Colonic mucosa (tissue), 4 donors: ENCODE results near the gene ALG2. TPM values are rescaled to one million over a fixed set of nuclear protein-coding genes. Genes with fewer than 3 reads are reported as not detected.

Experiments used
- DNase-seq: peaks from one replicate; pipeline ENCODE4 v3.0.0-alpha.2; 2020
- H3K27ac ChIP-seq: fragments of 200-600 bp; one replicate; pipeline ENCODE4 v1.8.0; 2021
- H3K27me3 ChIP-seq: fragments of 200-600 bp; one replicate; pipeline ENCODE4 v1.8.0; 2021
- H3K36me3 ChIP-seq: fragments of 200-600 bp; one replicate; pipeline ENCODE4 v1.8.0; 2021
- H3K4me1 ChIP-seq: fragments of 200-600 bp; one replicate; pipeline ENCODE4 v1.8.0; 2021; ENCODE audit warnings: mild to moderate bottlenecking
- H3K4me3 ChIP-seq: fragments of 200-600 bp; one replicate; pipeline ENCODE4 v1.8.0; 2021
- H3K9ac ChIP-seq, 2 donors: one replicate each; pipeline ENCODE4 v1.7.0; 2013; ENCODE audit warnings: control low read depth in 2 of 2, low read depth in 2 of 2, low read length in 2 of 2
- H3K9me3 ChIP-seq: fragments of 200-600 bp; one replicate; pipeline ENCODE4 v1.8.0; 2021
- CTCF ChIP-seq: fragments of 200-600 bp; IDR thresholded peaks from one replicate; pipeline ENCODE4 v1.8.0; 2022; ENCODE audit warnings: antibody characterized with exemption, mild to moderate bottlenecking
- intact Hi-C: fragments of 100-400 bp; cut with DNase I; formaldehyde crosslinking; loops from one replicate; pipeline ENCODE4 v1.14.1; 2022
- total RNA-seq, 2 donors: library from RNA; stranded (reverse); fragmentation: NEBNext Ultra II Directional in 1 of 2; extraction: Animal tissue kit (Norgen Biotek cat#: 25700) in 1 of 2; gene quantifications; one replicate each; pipeline ENCODE4 v1.2.1, GENCODE V29; 2021
- donor health status: healthy.
- donor health status: DM: no; HTN: no; CAD: no.
- donor health status: DM: no; HTN: no; CAD: no.

The ALG2 gene
- total RNA-seq, 2 donors from 2014 or later: 33.7 to 43.3 TPM

- no peak for TF ChIP-seq CTCF
- intact Hi-C loops: loop anchor here (10.0 kb wide), 1 partner anchor 1410 kb away; no protein-coding TSS in a partner anchor
- H3K36me3 ChIP-seq: no peaks in the 10 kb centered on the region
These were observed 36.5 kb downstream of the ALG2 start for GRCh38 chr9:99185348-99185632.

GRCh38 chr9:99184475-99185347, 37.0 kb downstream of the ALG2 start:
- peak; percentile 95 for TF ChIP-seq CTCF
- H3K27ac ChIP-seq: no peak overlapping the region
- peak overlapping the region; percentile 33 for H3K4me3 ChIP-seq
- H3K27me3 ChIP-seq: no peaks in the 10 kb centered on the region
- no peaks in the 10 kb centered on the region for H3K36me3 ChIP-seq
- intact Hi-C loops: loop anchor here (10.0 kb wide), 1 partner anchor 1410 kb away; no protein-coding TSS in a partner anchor
- peak overlapping the region; percentile 32 to 45 for H3K9ac ChIP-seq
- H3K4me1 ChIP-seq: peaks cover 4% of the 10 kb centered on the region
- peak; percentile 86 for DNase-seq
- H3K9me3 ChIP-seq: no peaks in the 10 kb centered on the region

More at GRCh38 chr9:99185348-99185632, 36.5 kb downstream of the ALG2 start:
- no peak overlapping the region for H3K27ac ChIP-seq
- no peak for DNase-seq
- H3K27me3 ChIP-seq: no peaks in the 10 kb centered on the region
- peaks cover 4% of the 10 kb centered on the region for H3K4me1 ChIP-seq
- peak overlapping the region; percentile 32 to 45 for H3K9ac ChIP-seq
- no peaks in the 10 kb centered on the region for H3K9me3 ChIP-seq
- H3K4me3 ChIP-seq: no peak overlapping the region

- no peak overlapping the region for H3K27ac ChIP-seq
- intact Hi-C loops: loop anchor here (10.0 kb wide), 1 partner anchor 1411 kb away; no protein-coding TSS in a partner anchor
- H3K9ac ChIP-seq: no peak overlapping the region
These were observed 37.6 kb downstream of the ALG2 start for GRCh38 chr9:99184110-99184474.

GRCh38 chr9:99183616-99184015, 38.1 kb downstream of the ALG2 start:
- H3K27ac ChIP-seq: no peak overlapping the region
- no peak for TF ChIP-seq CTCF
- H3K9me3 ChIP-seq: no peaks in the 10 kb centered on the region
- no peak for DNase-seq
- H3K27me3 ChIP-seq: no peaks in the 10 kb centered on the region
- intact Hi-C loops: loop anchor here (10.0 kb wide), 1 partner anchor 1411 kb away; no protein-coding TSS in a partner anchor
- H3K4me1 ChIP-seq: peaks cover 4% of the 10 kb centered on the region
- no peak overlapping the region for H3K4me3 ChIP-seq
- H3K36me3 ChIP-seq: no peaks in the 10 kb centered on the region
- no peak overlapping the region for H3K9ac ChIP-seq

More at GRCh38 chr9:99184110-99184474, 37.6 kb downstream of the ALG2 start:
- no peaks in the 10 kb centered on the region for H3K9me3 ChIP-seq
- no peak overlapping the region for H3K4me3 ChIP-seq
- H3K36me3 ChIP-seq: no peaks in the 10 kb centered on the region
- TF ChIP-seq CTCF: no peak
- H3K27me3 ChIP-seq: no peaks in the 10 kb centered on the region
- H3K4me1 ChIP-seq: peaks cover 4% of the 10 kb centered on the region
- DNase-seq: no peak

- no peak for TF ChIP-seq CTCF
- no peak for DNase-seq
- no peak overlapping the region for H3K4me3 ChIP-seq
These were observed 39.4 kb downstream of the ALG2 start for GRCh38 chr9:99182356-99182755.

More at GRCh38 chr9:99182356-99182755, 39.4 kb downstream of the ALG2 start:
- Histone ChIP-seq H3K27me3 (no peaks in the 10 kb centered on the region), H3K9ac (no peak overlapping the region), H3K27ac (no peak overlapping the region), H3K9me3 (no peaks in the 10 kb centered on the region), H3K36me3 (no peaks in the 10 kb centered on the region), H3K4me1 (peaks cover 4% of the 10 kb centered on the region)
- intact Hi-C loops: loop anchor here (10.0 kb wide), 1 partner anchor 1412 kb away; no protein-coding TSS in a partner anchor
